LNCAP (cell line): ENCODE results near the gene CD72.
A peak's percentile ranks its signal among the peaks of the same experiment; 100 is the strongest.

Source experiments
- CTCF ChIP-seq: fragments of 450-650 bp; IDR thresholded peaks from 2 replicates; pipeline ENCODE4 v1.5.1; 2017; ENCODE audit warnings: mild to moderate bottlenecking

Gene CD72

GRCh38 chr9:35618325-35618727, at the start of gene CD72:
Gene CD72, minus strand, starts transcription at chr9:35618413. Its CDS starts 110 bp downstream, at chr9:35618303.
- TF ChIP-seq CTCF, result no peak

- TF ChIP-seq CTCF, result no peak
Observed at GRCh38 chr9:35667939-35668338, 49.7 kb upstream of the CD72 start.

GRCh38 chr9:35666549-35666948, 48.3 kb upstream of the CD72 start:
- TF ChIP-seq CTCF, result no peak

- TF ChIP-seq CTCF, result no peak
Observed at GRCh38 chr9:35666045-35666444, 47.8 kb upstream of the CD72 start.

GRCh38 chr9:35665471-35665818, 47.2 kb upstream of the CD72 start:
- no peak for TF ChIP-seq CTCF

GRCh38 chr9:35664531-35665470, 46.6 kb upstream of the CD72 start, which contains the start of gene ARHGEF39:
Gene ARHGEF39, minus strand, starts transcription at chr9:35665195. Its CDS starts 26 bp downstream, at chr9:35665169.
- peak; percentile 54 for TF ChIP-seq CTCF

- no peak for TF ChIP-seq CTCF
Observed at GRCh38 chr9:35662437-35662836, 44.2 kb upstream of the CD72 start.
